ENCODE results near the gene PRRX2. TPM values are rescaled to one million over a fixed set of nuclear protein-coding genes. Genes with fewer than 3 reads are reported as not detected.

The PRRX2 gene
- total RNA-seq, 1 donor: 27.5 TPM

- Histone ChIP-seq H3K27ac (ENCODE audit: low read depth, low read length) (no peak overlapping the region), H3K27me3 (ENCODE audit: insufficient read depth, low read length) (peaks cover 6% of the 10 kb centered on the region), H3K9me3 (ENCODE audit: low read depth, low read length) (no peaks in the 10 kb centered on the region), H3K79me2 (ENCODE audit: insufficient read depth, low read length) (no peaks in the 10 kb centered on the region), H3K36me3 (ENCODE audit: insufficient read depth, low read length) (no peaks in the 10 kb centered on the region), H3K4me3 (ENCODE audit: insufficient read depth, low read length) (no peak overlapping the region), H3K4me1 (ENCODE audit: insufficient read depth, low read length) (peaks cover 18% of the 10 kb centered on the region), H3K4me2 (ENCODE audit: insufficient read depth, low read length) (no peak overlapping the region), H2AFZ (ENCODE audit: low read length) (no peak overlapping the region), H4K20me1 (ENCODE audit: insufficient read depth, low read length) (no peaks in the 10 kb centered on the region)
- no peak for TF ChIP-seq CTCF (IDR thresholded peaks at IDR 0.05; ENCODE audit: extremely low read depth, low read depth, low read length)
- DNase-seq (ENCODE audit: insufficient read length, low spot score, missing footprints): no peak
These were observed 10.8 kb upstream of the PRRX2 start for GRCh38 chr9:129654554-129655040.

- Histone ChIP-seq H4K20me1 (ENCODE audit: insufficient read depth, low read length) (no peaks in the 10 kb centered on the region), H2AFZ (ENCODE audit: low read length) (no peak overlapping the region), H3K27me3 (ENCODE audit: insufficient read depth, low read length) (peaks cover 6% of the 10 kb centered on the region), H3K27ac (ENCODE audit: low read depth, low read length) (no peak overlapping the region), H3K4me3 (ENCODE audit: insufficient read depth, low read length) (no peak overlapping the region), H3K9me3 (ENCODE audit: low read depth, low read length) (no peaks in the 10 kb centered on the region), H3K4me1 (ENCODE audit: insufficient read depth, low read length) (peaks cover 18% of the 10 kb centered on the region), H3K4me2 (ENCODE audit: insufficient read depth, low read length) (no peak overlapping the region), H3K79me2 (ENCODE audit: insufficient read depth, low read length) (no peaks in the 10 kb centered on the region), H3K36me3 (ENCODE audit: insufficient read depth, low read length) (no peaks in the 10 kb centered on the region)
- DNase-seq (ENCODE audit: insufficient read length, low spot score, missing footprints): no peak
- no peak for TF ChIP-seq CTCF (IDR thresholded peaks at IDR 0.05; ENCODE audit: extremely low read depth, low read depth, low read length)
These were observed 10.3 kb upstream of the PRRX2 start for GRCh38 chr9:129655154-129655553.

- Histone ChIP-seq H3K27ac (ENCODE audit: low read depth, low read length) (no peak overlapping the region), H4K20me1 (ENCODE audit: insufficient read depth, low read length) (no peaks in the 10 kb centered on the region), H3K9me3 (ENCODE audit: low read depth, low read length) (no peaks in the 10 kb centered on the region), H3K36me3 (ENCODE audit: insufficient read depth, low read length) (no peaks in the 10 kb centered on the region), H3K4me1 (ENCODE audit: insufficient read depth, low read length) (peaks cover 13% of the 10 kb centered on the region), H3K4me3 (ENCODE audit: insufficient read depth, low read length) (no peak overlapping the region), H3K79me2 (ENCODE audit: insufficient read depth, low read length) (no peaks in the 10 kb centered on the region), H3K27me3 (ENCODE audit: insufficient read depth, low read length) (peaks cover 6% of the 10 kb centered on the region), H3K4me2 (ENCODE audit: insufficient read depth, low read length) (no peak overlapping the region), H2AFZ (ENCODE audit: low read length) (no peak overlapping the region)
- TF ChIP-seq CTCF (IDR thresholded peaks at IDR 0.05; ENCODE audit: extremely low read depth, low read depth, low read length): no peak
- no peak for DNase-seq (ENCODE audit: insufficient read length, low spot score, missing footprints)
These were observed 9.8 kb upstream of the PRRX2 start for GRCh38 chr9:129655696-129656095.

- H3K36me3 ChIP-seq (ENCODE audit: insufficient read depth, low read length): no peaks in the 10 kb centered on the region
- peaks cover 6% of the 10 kb centered on the region for H3K27me3 ChIP-seq (ENCODE audit: insufficient read depth, low read length)
- H2AFZ ChIP-seq (ENCODE audit: low read length): no peak overlapping the region
- H3K4me2 ChIP-seq (ENCODE audit: insufficient read depth, low read length): peak overlapping the region; percentile 25
- H4K20me1 ChIP-seq (ENCODE audit: insufficient read depth, low read length): no peaks in the 10 kb centered on the region
- H3K9me3 ChIP-seq (ENCODE audit: low read depth, low read length): no peaks in the 10 kb centered on the region
- H3K79me2 ChIP-seq (ENCODE audit: insufficient read depth, low read length): no peaks in the 10 kb centered on the region
- no peak for TF ChIP-seq CTCF (IDR thresholded peaks at IDR 0.05; ENCODE audit: extremely low read depth, low read depth, low read length)
- peak; percentile 94 for DNase-seq (ENCODE audit: insufficient read length, low spot score, missing footprints)
- peaks cover 12% of the 10 kb centered on the region for H3K4me1 ChIP-seq (ENCODE audit: insufficient read depth, low read length)
- no peak overlapping the region for H3K4me3 ChIP-seq (ENCODE audit: insufficient read depth, low read length)
- no peak overlapping the region for H3K27ac ChIP-seq (ENCODE audit: low read depth, low read length)
These were observed 8.6 kb upstream of the PRRX2 start for GRCh38 chr9:129656795-129657390.

Data from osteoblast (primary cell).